ENCODE results near the gene NDST3.
"Not testable (repeated sequence)": the region's sequence is repeated elsewhere in the genome, so short reads cannot be mapped to it uniquely, and the experiment has no call there.

NDST3 gene

GRCh38 chr4:118190903-118191302 lies 156.6 kb downstream of the NDST3 start:
- FAIRE-seq: no peak

GRCh38 chr4:118193421-118193820 lies 159.1 kb downstream of the NDST3 start:
- no peak for FAIRE-seq

GRCh38 chr4:118206627-118207026 lies 172.3 kb downstream of the NDST3 start:
- no peak for FAIRE-seq

DNA sequence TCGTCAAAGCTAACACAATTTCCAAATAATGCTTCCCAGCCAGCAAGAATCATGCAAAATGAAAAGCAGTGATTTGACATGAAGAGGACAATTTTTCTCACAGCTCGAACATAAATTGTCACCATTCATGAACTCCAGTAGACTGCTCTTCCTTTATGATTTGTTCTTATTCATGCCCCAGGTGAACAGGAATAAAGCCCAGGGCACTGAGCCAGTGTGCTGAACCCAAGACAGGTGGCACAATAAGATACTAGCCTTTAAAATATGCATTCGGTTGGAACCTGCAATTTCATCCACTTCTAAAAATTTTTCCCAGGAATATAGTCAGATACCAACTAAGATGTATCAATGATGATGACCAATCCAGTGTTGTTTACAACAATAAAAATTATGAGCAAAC lies 178.8 kb downstream of the NDST3 start:
- no peak for FAIRE-seq

- FAIRE-seq: no peak
Observed at GRCh38 chr4:118215826-118216225, 181.5 kb downstream of the NDST3 start.

DNA sequence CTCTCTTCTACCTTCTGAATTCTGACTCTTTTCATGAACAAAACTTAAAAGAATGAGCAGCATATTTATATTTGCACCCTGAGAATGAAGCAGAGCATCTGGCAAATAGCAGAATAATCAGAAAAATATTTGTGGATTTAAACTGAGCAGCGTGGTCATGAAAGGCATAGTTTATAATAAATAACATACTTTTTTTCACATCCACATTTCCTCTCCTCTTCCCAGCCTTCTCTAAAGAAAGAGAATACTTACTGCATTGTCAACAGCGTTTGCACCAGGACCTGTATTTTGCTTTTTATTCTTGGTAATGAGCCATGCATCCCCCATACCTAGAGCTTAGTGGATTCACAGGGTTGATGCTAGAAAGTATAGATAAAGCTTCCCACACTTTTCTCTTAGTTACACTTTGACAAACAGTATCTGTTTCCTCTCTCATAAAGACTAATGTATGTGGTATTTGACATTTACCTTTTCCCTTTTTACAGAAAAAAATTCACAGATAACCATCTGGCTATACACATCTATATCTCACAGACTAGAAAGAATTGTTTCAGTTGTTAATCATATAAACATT lies 187.0 kb downstream of the NDST3 start:
- no peak for FAIRE-seq

DNA sequence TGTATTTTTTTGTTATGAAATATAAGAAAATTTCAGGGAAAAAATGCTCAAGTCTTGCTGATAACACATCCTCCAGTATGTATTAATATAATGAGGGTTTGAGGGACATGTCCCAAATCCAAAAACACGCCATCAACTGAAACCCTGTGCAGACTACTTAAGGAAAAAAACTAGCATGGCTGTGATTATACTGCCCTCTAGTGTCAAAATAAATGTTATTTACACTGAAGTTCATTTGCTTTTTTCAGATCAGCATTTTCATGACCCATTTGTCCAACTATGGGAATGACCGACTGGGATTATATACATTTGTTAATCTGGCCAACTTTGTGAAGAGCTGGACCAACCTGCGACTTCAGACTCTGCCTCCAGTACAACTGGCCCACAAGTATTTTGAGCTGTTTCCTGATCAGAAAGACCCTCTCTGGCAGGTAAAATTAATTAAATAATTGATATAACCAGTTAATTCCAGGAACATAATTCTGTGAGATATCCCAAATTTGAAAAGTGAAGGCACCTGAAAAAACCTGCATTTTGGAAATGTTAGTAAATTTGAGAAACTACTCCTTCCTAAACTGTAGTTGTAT lies 190.1 kb downstream of the NDST3 start:
- peak; percentile 97 for FAIRE-seq

DNA sequence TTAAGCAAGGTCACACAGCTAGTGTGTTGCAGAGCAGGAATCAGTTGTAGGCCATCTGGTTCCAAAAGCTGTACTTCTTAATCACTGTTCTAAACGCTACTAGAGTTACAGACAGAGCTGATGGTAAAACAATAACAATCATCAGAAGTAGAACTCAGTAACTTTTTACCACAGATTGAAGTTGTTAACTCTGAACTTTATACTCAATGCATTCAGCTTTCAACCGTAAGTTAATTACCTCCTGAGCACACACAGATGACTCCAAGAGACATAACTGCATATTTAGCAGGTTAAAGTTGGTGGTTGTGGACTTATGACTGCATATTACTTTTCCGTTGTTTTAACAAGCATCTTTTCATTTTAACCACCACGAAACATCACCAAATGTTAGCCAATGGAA lies 191.2 kb downstream of the NDST3 start:
- no peak for FAIRE-seq

DNA sequence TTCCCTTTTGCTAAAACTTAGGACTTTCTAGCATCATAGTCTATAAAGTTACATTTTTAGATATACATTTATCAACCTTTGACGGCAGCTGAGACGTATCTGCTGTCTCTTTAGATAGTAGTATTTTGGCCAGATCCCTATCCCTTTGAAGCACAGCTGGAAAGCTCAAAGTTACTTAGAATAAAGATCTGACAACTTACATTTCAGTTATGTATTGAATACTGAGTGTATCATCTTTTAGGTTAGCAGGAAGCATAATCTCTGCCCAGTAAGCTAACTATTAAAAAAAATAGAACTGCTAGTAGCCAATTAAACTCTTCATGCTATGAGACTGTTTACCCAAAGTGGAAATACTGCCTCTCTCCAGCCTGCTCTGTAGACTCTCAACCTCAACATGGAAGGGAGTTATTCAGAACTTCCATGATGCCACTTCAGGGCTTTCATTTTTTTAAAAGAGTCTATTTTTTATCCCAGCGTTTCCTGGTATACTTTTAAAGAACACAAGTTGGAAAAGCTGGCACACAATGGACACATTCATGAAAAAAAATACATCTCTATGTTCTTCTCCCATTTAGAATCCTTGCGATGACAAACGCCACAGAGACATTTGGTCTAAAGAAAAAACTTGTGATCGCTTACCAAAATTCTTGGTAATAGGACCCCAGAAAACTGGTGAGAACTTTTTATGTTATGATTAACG lies 192.2 kb downstream of the NDST3 start:
- FAIRE-seq: no peak

GRCh38 chr4:118235566-118236120 lies 201.4 kb downstream of the NDST3 start:
- no peak for FAIRE-seq

- no peak for FAIRE-seq
Observed at GRCh38 chr4:118237531-118237930, 203.2 kb downstream of the NDST3 start.

DNA sequence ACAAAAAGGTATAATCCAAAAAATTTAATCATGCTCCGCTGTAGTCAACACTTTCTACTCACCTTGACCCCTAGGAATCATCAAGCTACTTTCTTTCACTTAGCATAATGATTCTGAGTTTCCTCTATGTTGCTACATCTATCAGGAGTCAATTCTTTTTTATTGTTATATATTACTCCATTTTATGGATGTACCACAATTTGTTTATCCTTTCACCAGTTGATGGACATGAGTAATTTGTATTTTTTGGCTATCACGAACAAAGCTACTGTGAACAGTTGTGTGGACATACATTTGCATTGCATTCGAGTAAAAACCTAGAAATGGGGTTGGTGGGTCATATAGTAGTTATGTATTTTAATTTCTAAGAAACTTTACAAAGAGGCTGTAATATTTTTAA lies 215.6 kb downstream of the NDST3 start:
- no peak for FAIRE-seq

- no peak for FAIRE-seq
Observed at GRCh38 chr4:118254368-118254767, 220.1 kb downstream of the NDST3 start.

GRCh38 chr4:118259111-118259510 lies 224.8 kb downstream of the NDST3 start:
- FAIRE-seq: no peak

- no peak for FAIRE-seq
Observed at GRCh38 chr4:118260309-118260708, 226.0 kb downstream of the NDST3 start.

DNA sequence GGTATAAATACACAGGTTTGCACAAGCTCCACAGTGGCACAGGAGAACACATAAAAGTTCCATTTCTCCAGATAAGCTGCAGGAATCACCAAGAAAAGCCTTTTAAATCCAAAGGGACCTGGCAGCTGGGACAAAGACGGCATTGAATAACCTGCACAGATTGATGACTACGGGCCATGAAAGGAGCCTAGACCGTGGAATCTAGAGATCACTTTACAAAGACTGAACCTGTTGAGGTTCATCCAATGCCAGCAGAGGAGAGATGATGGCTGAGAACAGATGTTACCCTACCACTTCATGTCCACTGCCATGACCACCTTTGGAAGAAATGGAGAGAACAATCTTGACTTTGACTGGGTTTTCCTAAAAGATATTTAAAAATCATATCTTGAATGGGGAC lies 229.8 kb downstream of the NDST3 start:
- FAIRE-seq: no peak

DNA sequence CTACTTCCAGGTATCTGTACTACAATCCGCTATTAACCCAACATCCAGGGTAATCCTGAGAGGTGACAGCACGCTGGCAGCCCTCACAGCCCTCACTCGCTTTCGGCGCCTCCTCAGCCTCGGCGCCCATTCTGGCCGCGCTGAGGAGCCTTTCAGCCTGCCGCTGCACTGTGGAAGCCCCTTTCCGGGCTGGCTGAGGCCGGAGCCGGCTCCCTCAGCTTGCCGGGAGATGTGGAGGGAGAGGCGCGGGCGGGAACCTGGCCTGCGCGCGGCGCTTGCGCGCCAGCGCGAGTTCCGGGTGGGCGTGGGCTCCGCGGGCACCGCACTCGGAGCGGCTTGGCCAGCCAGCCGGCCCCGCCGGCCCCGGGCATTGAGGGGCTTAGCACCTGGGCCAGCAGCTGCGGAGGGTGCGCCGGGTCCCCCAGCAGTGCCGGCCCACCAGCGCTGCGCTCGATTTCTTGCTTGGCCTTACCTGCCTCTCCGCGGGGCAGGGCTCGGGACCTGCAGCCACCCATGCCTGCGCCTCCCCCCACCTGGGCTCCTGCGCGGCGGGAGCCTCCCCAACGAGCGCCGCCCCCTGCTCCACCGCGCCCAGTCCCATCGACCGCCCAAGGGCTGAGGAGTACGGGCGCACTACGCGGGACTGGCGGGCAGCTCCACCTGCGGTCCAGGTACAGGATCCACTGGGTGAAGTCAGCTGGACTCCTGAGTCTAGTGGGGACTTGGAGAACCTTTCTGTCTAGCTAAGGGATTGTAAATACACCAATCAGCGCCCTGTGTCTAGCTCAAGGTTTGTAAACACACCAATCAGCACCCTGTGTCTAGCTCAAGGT lies 231.2 kb downstream of the NDST3 start:
- no peak for FAIRE-seq

DNA sequence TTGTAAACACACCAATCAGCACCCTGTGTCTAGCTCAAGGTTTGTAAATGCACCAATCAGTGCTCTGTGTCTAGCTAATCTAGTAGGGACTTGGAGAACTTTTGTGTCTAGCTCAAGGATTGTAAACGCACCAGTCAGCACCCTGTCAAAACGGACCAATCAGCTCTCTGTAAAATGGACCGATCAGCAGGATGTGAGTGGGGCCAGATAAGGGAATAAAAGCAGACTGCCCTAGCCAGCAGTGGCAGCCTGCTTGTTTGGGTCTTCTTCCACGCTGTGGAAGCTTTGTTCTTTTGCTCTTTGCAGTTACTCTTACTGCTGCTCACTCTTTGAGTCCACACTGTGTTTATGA lies 231.8 kb downstream of the NDST3 start:
- not testable (repeated sequence) for FAIRE-seq

DNA sequence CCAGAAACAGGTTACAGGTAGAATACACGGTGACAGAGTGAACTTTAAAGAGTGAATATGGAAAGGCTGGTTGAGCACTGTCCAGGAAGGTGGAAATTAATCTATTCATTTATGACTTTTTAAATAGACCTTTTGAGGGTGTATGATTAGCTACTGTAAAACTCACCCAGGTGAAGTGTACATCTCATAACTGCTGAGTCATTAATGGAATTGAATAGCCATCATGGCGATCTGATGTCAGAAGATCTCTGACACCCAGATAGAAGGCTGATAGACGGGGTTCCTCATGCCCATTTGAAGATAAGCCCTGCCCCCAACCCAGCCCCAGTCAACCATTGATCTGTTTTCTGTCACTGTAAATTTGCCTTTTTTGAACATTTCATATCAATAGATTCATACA lies 234.5 kb downstream of the NDST3 start:
- no peak for FAIRE-seq

GRCh38 chr4:118270492-118270891 lies 236.2 kb downstream of the NDST3 start:
- FAIRE-seq: peak; percentile 100

- no peak for FAIRE-seq
Observed at GRCh38 chr4:118271788-118272187, 237.5 kb downstream of the NDST3 start.

DNA sequence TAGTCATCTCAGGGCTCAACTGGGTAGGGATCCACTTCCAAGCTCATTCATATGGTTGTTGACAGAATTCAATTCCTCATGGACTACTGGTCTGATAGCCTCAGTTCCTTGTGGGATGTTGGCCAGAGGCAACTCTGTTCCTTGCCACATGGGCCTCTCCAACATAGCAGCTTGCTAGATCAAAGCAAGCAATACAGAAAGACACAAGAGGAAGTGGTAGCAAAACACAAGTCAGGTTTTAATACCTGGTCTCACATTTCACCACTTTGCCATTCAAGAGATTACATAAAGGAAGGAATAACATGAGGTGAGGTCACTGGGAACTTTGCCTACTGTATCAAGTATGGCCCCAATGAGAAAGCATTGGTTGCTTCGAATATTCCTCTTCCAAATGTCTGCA lies 239.4 kb downstream of the NDST3 start:
- FAIRE-seq: no peak

GRCh38 chr4:118276580-118276979 lies 242.3 kb downstream of the NDST3 start:
- FAIRE-seq: peak; percentile 61
